OCI-LY3 (cell line): ENCODE data around the gene SIGLEC14.

Experiments used
- CTCF ChIP-seq: fragments of 200-600, 300-600 bp; sonication (generic); IDR thresholded peaks from 2 replicates; pipeline ENCODE4 v1.5.1; 2014; ENCODE audit warnings: antibody characterized with exemption, low read length, low read depth
- EZH2phosphoT487 ChIP-seq: fragments of 200-600 bp; shearing (Covaris generic); IDR thresholded peaks from 2 replicates; pipeline ENCODE4 v1.6.1; 2018; ENCODE audit warnings: antibody characterized with exemption, mixed run types, low read depth

- TF ChIP-seq CTCF (no peak), EZH2phosphoT487 (no peak)
Observed at GRCh38 chr19:51692468-51692867, 45.8 kb upstream of the SIGLEC14 start.
